ENCODE data around the gene PLXDC1.

PLXDC1 gene

GRCh38 chr17:39156491-39156890 is 5.1 kb upstream of the PLXDC1 start:
- Histone ChIP-seq H3K4me3 (ENCODE audit: low read depth, low read length) (no peak overlapping the region), H3K36me3 (ENCODE audit: control insufficient read depth in 2 of 2, insufficient read depth in 1 of 2, low read length in 2 of 2) (no peaks in the 10 kb centered on the region), H3K9me3 (ENCODE audit: control insufficient read depth, insufficient read depth, low read depth, low read length) (no peaks in the 10 kb centered on the region), H3K27ac (ENCODE audit: extremely low read depth, low read depth, low read length) (no peak overlapping the region), H3K4me1 (ENCODE audit: control insufficient read depth, insufficient read depth, low read length) (peaks cover 3% of the 10 kb centered on the region)
- POLR2A ChIA-PET, result no interaction called here
- no peak for TF ChIP-seq ZBTB17 (tag by site-specific recombination; IDR thresholded peaks at IDR 0.05)
- TF ChIP-seq HOXD13 (CRISPR knock-in tag; IDR thresholded peaks at IDR 0.05; ENCODE audit: borderline replicate concordance), result no peak
- TF ChIP-seq, protein P1, sequence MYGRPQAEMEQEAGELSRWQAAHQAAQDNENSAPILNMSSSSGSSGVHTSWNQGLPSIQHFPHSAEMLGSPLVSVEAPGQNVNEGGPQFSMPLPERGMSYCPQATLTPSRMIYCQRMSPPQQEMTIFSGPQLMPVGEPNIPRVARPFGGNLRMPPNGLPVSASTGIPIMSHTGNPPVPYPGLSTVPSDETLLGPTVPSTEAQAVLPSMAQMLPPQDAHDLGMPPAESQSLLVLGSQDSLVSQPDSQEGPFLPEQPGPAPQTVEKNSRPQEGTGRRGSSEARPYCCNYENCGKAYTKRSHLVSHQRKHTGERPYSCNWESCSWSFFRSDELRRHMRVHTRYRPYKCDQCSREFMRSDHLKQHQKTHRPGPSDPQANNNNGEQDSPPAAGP (tag by site-specific recombination; IDR thresholded peaks at IDR 0.05), result no peak
- no peak for TF ChIP-seq ZNF549 (tag by site-specific recombination; IDR thresholded peaks at IDR 0.05)
- TF ChIP-seq ZNF473 (tag by site-specific recombination; IDR thresholded peaks at IDR 0.05), result no peak
- TF ChIP-seq, protein P2, sequence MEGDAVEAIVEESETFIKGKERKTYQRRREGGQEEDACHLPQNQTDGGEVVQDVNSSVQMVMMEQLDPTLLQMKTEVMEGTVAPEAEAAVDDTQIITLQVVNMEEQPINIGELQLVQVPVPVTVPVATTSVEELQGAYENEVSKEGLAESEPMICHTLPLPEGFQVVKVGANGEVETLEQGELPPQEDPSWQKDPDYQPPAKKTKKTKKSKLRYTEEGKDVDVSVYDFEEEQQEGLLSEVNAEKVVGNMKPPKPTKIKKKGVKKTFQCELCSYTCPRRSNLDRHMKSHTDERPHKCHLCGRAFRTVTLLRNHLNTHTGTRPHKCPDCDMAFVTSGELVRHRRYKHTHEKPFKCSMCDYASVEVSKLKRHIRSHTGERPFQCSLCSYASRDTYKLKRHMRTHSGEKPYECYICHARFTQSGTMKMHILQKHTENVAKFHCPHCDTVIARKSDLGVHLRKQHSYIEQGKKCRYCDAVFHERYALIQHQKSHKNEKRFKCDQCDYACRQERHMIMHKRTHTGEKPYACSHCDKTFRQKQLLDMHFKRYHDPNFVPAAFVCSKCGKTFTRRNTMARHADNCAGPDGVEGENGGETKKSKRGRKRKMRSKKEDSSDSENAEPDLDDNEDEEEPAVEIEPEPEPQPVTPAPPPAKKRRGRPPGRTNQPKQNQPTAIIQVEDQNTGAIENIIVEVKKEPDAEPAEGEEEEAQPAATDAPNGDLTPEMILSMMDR (tag by site-specific recombination; IDR thresholded peaks at IDR 0.05), result no peak
- no peak for TF ChIP-seq KLF16 (tag by site-specific recombination; IDR thresholded peaks at IDR 0.05)
- TF ChIP-seq ZNF621 (tag by site-specific recombination; IDR thresholded peaks at IDR 0.05), result no peak
- CTCF ChIA-PET, result interaction anchor here (1.2 to 1.4 kb wide), 2 partner anchors 9 to 18 kb away, joined by 5 to 7 read pairs; no protein-coding TSS in a partner anchor

GRCh38 chr17:39155654-39156053 is 4.2 kb upstream of the PLXDC1 start:
- Histone ChIP-seq H3K9me3 (ENCODE audit: control insufficient read depth, insufficient read depth, low read depth, low read length) (no peaks in the 10 kb centered on the region), H3K27ac (ENCODE audit: extremely low read depth, low read depth, low read length) (no peak overlapping the region), H3K4me1 (ENCODE audit: control insufficient read depth, insufficient read depth, low read length) (peaks cover 3% of the 10 kb centered on the region), H3K36me3 (ENCODE audit: control insufficient read depth in 2 of 2, insufficient read depth in 1 of 2, low read length in 2 of 2) (no peaks in the 10 kb centered on the region), H3K4me3 (ENCODE audit: low read depth, low read length) (no peak overlapping the region)
- ChIA-PET POLR2A (interaction anchor here (3.3 kb wide), 1 partner anchor 9 kb away, joined by 25 read pairs; no protein-coding TSS in a partner anchor), CTCF (interaction anchor here (1.2 to 1.4 kb wide), 2 partner anchors 9 to 19 kb away, joined by 5 to 7 read pairs; no protein-coding TSS in a partner anchor)
- TF ChIP-seq SP3 (tag by site-specific recombination; IDR thresholded peaks at IDR 0.05), result no peak
- TF ChIP-seq ZNF239 (tag by site-specific recombination; IDR thresholded peaks at IDR 0.05), result no peak
- no peak for TF ChIP-seq ZNF76 (tag by site-specific recombination; IDR thresholded peaks at IDR 0.05; ENCODE audit: borderline replicate concordance, low read depth)
- TF ChIP-seq PRDM2 (tag by site-specific recombination; IDR thresholded peaks at IDR 0.05; ENCODE audit: borderline replicate concordance), result no peak
- TF ChIP-seq ZNF324 (tag by site-specific recombination; IDR thresholded peaks at IDR 0.05), result no peak
- TF ChIP-seq ZNF311 (tag by site-specific recombination; IDR thresholded peaks at IDR 0.05; ENCODE audit: borderline replicate concordance), result no peak
- TF ChIP-seq ZNF621 (tag by site-specific recombination; IDR thresholded peaks at IDR 0.05), result no peak
- TF ChIP-seq, protein P2 (tag by site-specific recombination; IDR thresholded peaks at IDR 0.05), result no peak
- TF ChIP-seq ZNF404 (tag by site-specific recombination; IDR thresholded peaks at IDR 0.05), result no peak
- TF ChIP-seq ZNF362 (tag by site-specific recombination; IDR thresholded peaks at IDR 0.05), result no peak
- TF ChIP-seq ZNF114 (tag by site-specific recombination; IDR thresholded peaks at IDR 0.05), result no peak
- no peak for TF ChIP-seq AEBP2 (tag by site-specific recombination; IDR thresholded peaks at IDR 0.05; ENCODE audit: borderline replicate concordance)
- TF ChIP-seq ZNF623 (tag by site-specific recombination; IDR thresholded peaks at IDR 0.05), result no peak
- TF ChIP-seq ZNF394 (tag by site-specific recombination; IDR thresholded peaks at IDR 0.05; ENCODE audit: borderline replicate concordance), result no peak
